SU-DHL-6 (cell line): Measurements from ENCODE around the gene BCORL1.

Experiments used
- EZH2phosphoT487 ChIP-seq: fragments of 200-600 bp; sonication (generic), shearing (Covaris generic); conservative IDR thresholded peaks from 2 replicates; pipeline ENCODE4 v1.6.1; 2018; ENCODE audit warnings: mild to moderate bottlenecking, antibody characterized with exemption, low read length, moderate library complexity, mixed read lengths
- TF ChIP-seq, protein P1 (sequence below): fragments of 200-600 bp; sonication (generic); IDR thresholded peaks from one replicate; pipeline ENCODE4 v1.5.1; 2017; ENCODE audit warnings: antibody characterized with exemption, mild to moderate bottlenecking, low read length, moderate library complexity; ENCODE audit not compliant: insufficient read depth, poor library complexity, severe bottlenecking

DNA sequence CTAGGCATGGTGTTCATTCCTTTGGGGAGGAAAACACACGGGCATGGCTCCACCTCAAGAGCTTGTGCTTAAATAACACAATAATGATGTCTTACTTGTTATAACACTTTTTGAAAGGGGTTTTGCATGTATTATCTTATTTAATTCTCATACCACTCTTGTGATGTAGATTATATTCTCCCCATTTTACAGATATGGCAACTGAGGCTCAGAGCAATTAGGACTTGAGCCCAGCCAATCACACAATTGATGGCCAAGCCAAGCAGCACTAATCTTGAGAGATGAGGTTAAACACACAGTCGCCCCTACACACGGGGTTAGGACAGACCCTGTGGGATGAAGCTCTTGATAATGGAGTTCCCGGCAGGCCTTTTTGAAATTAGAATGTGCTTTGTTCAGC lies 45.1 kb downstream of the BCORL1 start:
- TF ChIP-seq, protein P1, sequence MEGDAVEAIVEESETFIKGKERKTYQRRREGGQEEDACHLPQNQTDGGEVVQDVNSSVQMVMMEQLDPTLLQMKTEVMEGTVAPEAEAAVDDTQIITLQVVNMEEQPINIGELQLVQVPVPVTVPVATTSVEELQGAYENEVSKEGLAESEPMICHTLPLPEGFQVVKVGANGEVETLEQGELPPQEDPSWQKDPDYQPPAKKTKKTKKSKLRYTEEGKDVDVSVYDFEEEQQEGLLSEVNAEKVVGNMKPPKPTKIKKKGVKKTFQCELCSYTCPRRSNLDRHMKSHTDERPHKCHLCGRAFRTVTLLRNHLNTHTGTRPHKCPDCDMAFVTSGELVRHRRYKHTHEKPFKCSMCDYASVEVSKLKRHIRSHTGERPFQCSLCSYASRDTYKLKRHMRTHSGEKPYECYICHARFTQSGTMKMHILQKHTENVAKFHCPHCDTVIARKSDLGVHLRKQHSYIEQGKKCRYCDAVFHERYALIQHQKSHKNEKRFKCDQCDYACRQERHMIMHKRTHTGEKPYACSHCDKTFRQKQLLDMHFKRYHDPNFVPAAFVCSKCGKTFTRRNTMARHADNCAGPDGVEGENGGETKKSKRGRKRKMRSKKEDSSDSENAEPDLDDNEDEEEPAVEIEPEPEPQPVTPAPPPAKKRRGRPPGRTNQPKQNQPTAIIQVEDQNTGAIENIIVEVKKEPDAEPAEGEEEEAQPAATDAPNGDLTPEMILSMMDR: no peak
- TF ChIP-seq EZH2phosphoT487: no peak
